Measurements from ENCODE around the gene CXCR6. TPM values are rescaled to one million over a fixed set of nuclear protein-coding genes. Genes with fewer than 3 reads are reported as not detected.

CXCR6 gene
- total and polyA plus RNA-seq, 2 of the 8 experiments (the other 6 are each of a cell fraction or from before 2014, with no cell fraction given) = not detected

- Histone ChIP-seq H3K18ac (ENCODE audit: extremely low read depth, low read length) (no peak overlapping the region), H3K23me2 (ENCODE audit: low read depth, low read length) (no peaks in the 10 kb centered on the region), H3K4ac (replicated peaks; ENCODE audit: insufficient read length, low read depth, low read length) (no peak overlapping the region), H3K23ac (ENCODE audit: insufficient read length) (no peak overlapping the region), H4K20me1 (replicated peaks in 1 of 2; ENCODE audit: control insufficient read depth in 1 of 2, insufficient read depth in 2 of 2, low read length in 2 of 2) (peaks cover 4 to 6% of the 10 kb centered on the region in 2 experiments), H2BK120ac (replicated peaks; ENCODE audit: low read depth, low read length) (no peak overlapping the region), H4K5ac (ENCODE audit: insufficient read length, low read depth, low read length) (no peak overlapping the region), H3K4me1 (replicated peaks in 1 of 4; ENCODE audit: control insufficient read depth in 3 of 4, insufficient read depth in 4 of 4, low read length in 3 of 4) (no peaks in the 10 kb centered on the region), H2BK12ac (ENCODE audit: low read depth, low read length) (no peak overlapping the region), H3K79me2 (ENCODE audit: control insufficient read depth in 1 of 2, insufficient read depth in 2 of 2, low read length in 2 of 2) (no peaks in the 10 kb centered on the region), H3K79me1 (ENCODE audit: low read depth, low read length) (no peaks in the 10 kb centered on the region), H3K9me3 (ENCODE audit: insufficient read depth in 2 of 2, low read depth in 1 of 2, low read length in 1 of 2) (no peaks in the 10 kb centered on the region), H3K14ac (ENCODE audit: insufficient read length) (no peak overlapping the region), H4K8ac (ENCODE audit: extremely low read depth, insufficient read depth, low read length) (no peak overlapping the region), H3K4me2 (ENCODE audit: insufficient read depth in 1 of 2, low read depth in 2 of 2, low read length in 2 of 2) (no peak overlapping the region), H2BK5ac (ENCODE audit: low read depth, low read length) (no peak overlapping the region), H2BK15ac (ENCODE audit: low read length) (no peak overlapping the region), H3K27me3 (replicated peaks in 1 of 4; ENCODE audit: control insufficient read depth in 3 of 4, extremely low read depth in 1 of 4, insufficient read depth in 3 of 4, low read length in 3 of 4) (no peaks in the 10 kb centered on the region; a peak in 1 of 7 replicates), H2BK20ac (ENCODE audit: low read length) (no peak overlapping the region), H3K27ac (ENCODE audit: low read depth, low read length) (no peak overlapping the region), H4K91ac (replicated peaks; ENCODE audit: insufficient read length, low read length) (no peak overlapping the region), H3K36me3 (ENCODE audit: control insufficient read depth in 2 of 4, insufficient read depth in 4 of 4, low read length in 3 of 4) (peaks cover 13 to 88% (median 60%) of the 10 kb centered on the region in 4 experiments), H3K9ac (replicated peaks in 1 of 4; ENCODE audit: extremely low read depth in 1 of 4, low read depth in 3 of 4, low read length in 3 of 4) (no peak overlapping the region), H3K56ac (replicated peaks; ENCODE audit: insufficient read length, low read depth, low read length) (no peak overlapping the region), H2AFZ (ENCODE audit: low read length) (no peak overlapping the region), H3K4me3 (ENCODE audit: extremely low read depth in 1 of 4, insufficient read depth in 2 of 4, low read depth in 3 of 4, low read length in 4 of 4) (no peak overlapping the region), H2AK5ac (ENCODE audit: low read depth, low read length) (no peak overlapping the region)
- DNase-seq (ENCODE audit: low read depth in 1 of 2, low spot score in 2 of 2) (no peak), FAIRE-seq (no peak)
- ChIA-PET POLR2A (ENCODE audit: partially characterized antibody) (interaction anchor here (1.6 to 1.8 kb wide), 2 partner anchors 9 to 22 kb away, joined by 3 to 4 read pairs; no protein-coding TSS in a partner anchor), CTCF (ENCODE audit: partially characterized antibody) (interaction anchor here (1.0 to 1.7 kb wide), 5 partner anchors 12 to 419 kb away, joined by 3 to 4 read pairs (median 3); no protein-coding TSS in a partner anchor)
- 92% methylated on average over 6 of the region's 7 CpGs; no CpG with 5 or more reads in 1 of the 2 experiments for WGBS, 2 experiments (ENCODE audit: extremely low coverage in 1 of 2, insufficient coverage in 1 of 2, insufficient read length in 1 of 2, insufficient replicate concordance in 2 of 2, low coverage in 1 of 2, low lambda C conversion rate in 2 of 2, missing lambda C conversion rate in 1 of 2)
- TF ChIP-seq YY1 (IDR thresholded peaks at IDR 0.05; ENCODE audit: low read depth, low read length) (no peak), CTBP2 (IDR thresholded peaks at IDR 0.05; ENCODE audit: borderline replicate concordance, insufficient read depth, insufficient read length, low read length) (no peak), EP300 (IDR thresholded peaks at IDR 0.05; ENCODE audit: borderline replicate concordance in 1 of 2, low read depth in 2 of 2, low read length in 2 of 2) (no peak), HDAC6 (IDR thresholded peaks at IDR 0.05; ENCODE audit: low read depth, low read length) (no peak), BCL11A (IDR thresholded peaks at IDR 0.05; ENCODE audit: low read depth in 2 of 2, low read length in 2 of 2) (no peak), KDM1A (IDR thresholded peaks at IDR 0.05; ENCODE audit: borderline replicate concordance, low read length) (no peak), TAF7 (optimal IDR thresholded peaks at IDR 0.05; ENCODE audit: borderline replicate concordance, low read depth, low read length) (no peak), SIRT6 (IDR thresholded peaks at IDR 0.05; ENCODE audit: low read length) (no peak), ATF2 (IDR thresholded peaks at IDR 0.05; ENCODE audit: low read length) (no peak), ATF3 (IDR thresholded peaks at IDR 0.05; ENCODE audit: insufficient read depth, low read depth, low read length) (no peak), BACH1 (IDR thresholded peaks at IDR 0.05; ENCODE audit: low read length) (no peak)
Measured at GRCh38 chr3:45959201-45959600, 15.9 kb downstream of the CXCR6 start.
